IMR-90 (cell line): ENCODE results near the gene B4GALT5. TPM values are rescaled to one million over a fixed set of nuclear protein-coding genes. Genes with fewer than 3 reads are reported as not detected.

ENCODE experiments used
- ATAC-seq: fragments of 200-7000 bp; cut with Tn5 transposase; 2 replicates; pipeline ENCODE4 v1.9.1; 2020; ENCODE audit warnings: low read depth, mild to moderate bottlenecking, moderate library complexity
- BruUV-seq: library from RNA; stranded (reverse); fragments of 400-500 nt; replicated peaks from 2 replicates; lab custom pipeline; 2021; lab: Mats Ljungman, UMichigan
- CTCF ChIA-PET: fragments of 300-600 bp; formaldehyde crosslinking; extraction: SDS; loops from one replicate; lab custom pipeline; 2021; ENCODE audit warnings: antibody characterized with exemption; lab: Yijun Ruan, JAX
- POLR2A ChIA-PET: fragments of 300-600 bp; sonication (Branson Sonifier 250); formaldehyde crosslinking; loops from one replicate; lab custom pipeline; 2022; ENCODE audit warnings: antibody characterized with exemption; ENCODE audit not compliant: unreplicated experiment; lab: Charles Lee
- DNase-seq: peaks from one replicate; pipeline ENCODE4 v3.0.0; 2013
- H2AFZ ChIP-seq: replicated peaks from 2 replicates; pipeline ENCODE3; 2013; ENCODE audit warnings: low read length, mild to moderate bottlenecking; ENCODE audit not compliant: poor library complexity
- H2AK5ac ChIP-seq: 2 replicates; pipeline ENCODE4 v1.6.1; 2013; ENCODE audit warnings: low read depth, low read length, inconsistent platforms
- H2AK9ac ChIP-seq: replicated peaks from 2 replicates; pipeline ENCODE3; 2013; ENCODE audit warnings: mild to moderate bottlenecking, low read depth, low read length, moderate library complexity; ENCODE audit not compliant: poor library complexity
- H2BK120ac ChIP-seq: 2 replicates; pipeline ENCODE4 v1.6.1; 2013; ENCODE audit warnings: low read depth, low read length, inconsistent platforms
- H2BK15ac ChIP-seq: 3 replicates; pipeline ENCODE4 v1.6.1; 2013; ENCODE audit warnings: low read depth, low read length, inconsistent platforms
- H2BK20ac ChIP-seq: 2 replicates; pipeline ENCODE4 v1.6.1; 2013; ENCODE audit warnings: low read depth, mild to moderate bottlenecking, inconsistent platforms, low read length, moderate library complexity
- H2BK5ac ChIP-seq: 2 replicates; pipeline ENCODE4 v1.6.1; 2013; ENCODE audit warnings: mild to moderate bottlenecking, low read depth, low read length, inconsistent platforms; ENCODE audit not compliant: poor library complexity, severe bottlenecking
- H3K14ac ChIP-seq: replicated peaks from 2 replicates; pipeline ENCODE4 v1.6.1; 2013; ENCODE audit warnings: low read depth, low read length, inconsistent platforms
- H3K18ac ChIP-seq: 2 replicates; pipeline ENCODE4 v1.6.1; 2013; ENCODE audit warnings: low read depth, low read length, control low read depth
- H3K23ac ChIP-seq: 2 replicates; pipeline ENCODE4 v1.6.1; 2013; ENCODE audit warnings: low read depth, low read length, inconsistent platforms
- H3K27ac ChIP-seq: 2 replicates; pipeline ENCODE4 v1.5.1; 2013; ENCODE audit warnings: mild to moderate bottlenecking, control low read depth, low read length; ENCODE audit not compliant: insufficient read depth
- H3K27me3 ChIP-seq: 2 replicates; pipeline ENCODE4 v1.6.1; 2013; ENCODE audit warnings: low read length; ENCODE audit not compliant: control insufficient read depth, insufficient read depth
- H3K36me3 ChIP-seq: 2 replicates; pipeline ENCODE4 v1.6.1; 2013; ENCODE audit warnings: low read length, mixed read lengths; ENCODE audit not compliant: control insufficient read depth, insufficient read depth
- H3K4ac ChIP-seq: 2 replicates; pipeline ENCODE4 v1.6.1; 2013; ENCODE audit warnings: low read depth, low read length, inconsistent platforms
- H3K4me1 ChIP-seq: 2 replicates; pipeline ENCODE4 v1.6.1; 2013; ENCODE audit warnings: low read length, mixed read lengths; ENCODE audit not compliant: control insufficient read depth, insufficient read depth
- H3K4me2 ChIP-seq: 2 replicates; pipeline ENCODE4 v1.6.1; 2013; ENCODE audit warnings: low read depth, mild to moderate bottlenecking, control low read depth, low read length, moderate library complexity
- H3K4me3 ChIP-seq: 2 replicates; pipeline ENCODE4 v1.5.1; 2013; ENCODE audit warnings: low read depth, mild to moderate bottlenecking, control low read depth, low read length, moderate library complexity; ENCODE audit not compliant: insufficient read depth
- H3K56ac ChIP-seq: 2 replicates; pipeline ENCODE4 v1.6.1; 2013; ENCODE audit warnings: low read length, inconsistent platforms; ENCODE audit not compliant: insufficient read depth; ENCODE audit errors: extremely low read depth
- H3K79me1 ChIP-seq, 2 experiments: 2 replicates each; pipeline ENCODE4 v1.6.1; 2013; ENCODE audit warnings: low read length in 2 of 2, inconsistent platforms in 1 of 2, low read depth in 1 of 2
- H3K9ac ChIP-seq: 2 replicates; pipeline ENCODE4 v1.6.1; 2013; ENCODE audit warnings: low read depth, low read length, control low read depth
- H3K9me1 ChIP-seq: 2 replicates; pipeline ENCODE4 v1.6.1; 2013; ENCODE audit warnings: low read length, inconsistent platforms; ENCODE audit not compliant: insufficient read depth
- H3K9me3 ChIP-seq: 2 replicates; pipeline ENCODE4 v1.6.1; 2013; ENCODE audit warnings: low read length; ENCODE audit not compliant: control insufficient read depth, insufficient read depth
- H4K20me1 ChIP-seq: 2 replicates; pipeline ENCODE4 v1.6.1; 2013; ENCODE audit warnings: low read length, inconsistent platforms; ENCODE audit not compliant: insufficient read depth
- H4K5ac ChIP-seq: 2 replicates; pipeline ENCODE4 v1.6.1; 2013; ENCODE audit warnings: mild to moderate bottlenecking, low read depth, low read length, control low read depth
- H4K8ac ChIP-seq, 2 experiments: 2 replicates each; pipeline ENCODE4 v1.6.1; 2013; ENCODE audit warnings: low read depth in 2 of 2, low read length in 2 of 2, control low read depth in 1 of 2, inconsistent platforms in 1 of 2
- H4K91ac ChIP-seq: 2 replicates; pipeline ENCODE4 v1.6.1; 2013; ENCODE audit warnings: low read depth, low read length, inconsistent platforms; ENCODE audit not compliant: insufficient read depth
- MAFK ChIP-seq: IDR thresholded peaks from 2 replicates; pipeline ENCODE4 v1.6.1; 2012; ENCODE audit warnings: low read depth, low read length, improper control_type of control experiment
- POLR2A ChIP-seq: IDR thresholded peaks from 2 replicates; pipeline ENCODE4 v1.6.1; 2012; ENCODE audit warnings: mild to moderate bottlenecking, low read depth, low read length
- RCOR1 ChIP-seq: IDR thresholded peaks from 2 replicates; pipeline ENCODE4 v1.6.1; 2012; ENCODE audit warnings: mild to moderate bottlenecking, low read length, improper control_type of control experiment; ENCODE audit not compliant: insufficient replicate concordance
- WGBS, 2 experiments: methylation state at CpG; one replicate each; pipeline versions ENCODE4 v1.1.5 to v1.1.7; 2013; ENCODE audit warnings: missing lambda C conversion rate in 2 of 2; ENCODE audit not compliant: insufficient read length in 1 of 2; ENCODE audit errors: extremely low coverage in 2 of 2; 5-methylcytosine and 5-hydroxymethylcytosine counted together
- dilution Hi-C: fragments of 300-500 bp; cut with HindIII; formaldehyde crosslinking; loops from one replicate; pipeline ENCODE4 v1.14.3; 2018; ENCODE audit warnings: low sequenced_read_pairs; ENCODE audit not compliant: unreplicated experiment
- in situ Hi-C: fragments of 300-500 bp; cut with MboI; formaldehyde crosslinking; loops from 3 replicates; pipeline ENCODE4 v1.14.3; 2019; ENCODE audit warnings: low sequenced_read_pairs, inconsistent platforms, mixed read lengths
- intact Hi-C: fragments of 100-400 bp; cut with micrococcal nuclease; formaldehyde crosslinking; loops from 2 replicates; pipeline ENCODE4 v1.10.0; 2022
- polyA plus RNA-seq, 3 experiments: library from polyadenylated mRNA; depleted of rRNA; stranded (reverse); fragments of >200 nt; gene quantifications; 2 replicates each; pipeline ENCODE4 v1.2.3, GENCODE V29; 2012; ENCODE audit warnings: low replicate concordance in 1 of 3
- total RNA-seq: library from RNA; depleted of rRNA; stranded (reverse); fragments of >200 nt; gene quantifications from 2 replicates; pipeline ENCODE4 v1.2.3, GENCODE V29; 2012

Gene B4GALT5
- total and polyA plus RNA-seq, 2 of the 4 experiments (the other 2 are of a cell fraction), result 11.3 to 20.4 TPM

DNA sequence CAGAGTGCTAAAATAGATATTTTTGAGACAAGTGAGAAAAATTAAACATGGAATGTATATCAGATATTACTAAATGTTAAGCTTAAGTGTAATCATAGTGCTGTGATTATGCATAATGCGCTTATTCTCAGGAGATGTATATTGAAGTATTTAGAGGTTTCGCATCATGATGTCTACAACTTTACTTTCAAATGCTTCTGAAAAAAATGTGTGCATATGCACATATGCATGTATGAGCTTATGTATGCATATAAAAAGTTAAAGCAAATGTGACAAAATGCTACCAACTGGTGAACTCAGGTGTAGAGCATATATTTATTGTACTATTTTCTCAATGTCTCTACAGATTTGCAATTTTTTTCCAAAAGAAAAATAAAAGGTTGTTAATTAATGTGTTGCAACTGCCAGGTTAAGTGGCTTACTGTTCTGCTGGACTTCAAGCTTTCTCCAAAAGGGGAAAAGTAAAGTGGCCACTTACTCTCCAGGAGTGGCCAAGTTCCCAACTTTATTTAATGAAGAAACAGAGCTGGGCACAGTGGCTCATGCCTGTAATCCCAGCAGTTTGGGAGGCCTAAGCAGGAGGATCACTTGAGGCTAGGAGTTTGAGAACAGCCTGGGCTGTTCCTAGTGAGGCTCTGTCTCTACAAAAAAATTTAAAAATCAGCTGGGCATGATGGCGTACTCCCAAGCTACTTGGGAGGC lies 48.9 kb downstream of the B4GALT5 start:
- H3K9ac ChIP-seq, result no peak overlapping the region
- POLR2A ChIA-PET, result no interaction called here
- H3K27me3 ChIP-seq, result no peaks in the 10 kb centered on the region
- H3K4me2 ChIP-seq, result no peak overlapping the region
- H2BK20ac ChIP-seq, result no peak overlapping the region
- no peak for TF ChIP-seq RCOR1
- TF ChIP-seq POLR2A, result no peak
- no peak for TF ChIP-seq MAFK
- H3K36me3 ChIP-seq, result no peaks in the 10 kb centered on the region
- DNase-seq (no peak), ATAC-seq (no peak)
- CTCF ChIA-PET, result interaction anchor here (0.8 to 1.0 kb wide), 2 partner anchors 9 to 32 kb away, joined by 3 read pairs; no protein-coding TSS in a partner anchor
- peaks cover 79% of the 10 kb centered on the region for H4K20me1 ChIP-seq
- no peak overlapping the region for H4K91ac ChIP-seq
- H4K8ac ChIP-seq, result no peak overlapping the region
- H2AK5ac ChIP-seq, result no peak overlapping the region
- H2BK15ac ChIP-seq, result no peak overlapping the region
- in situ Hi-C loops (no loop called here), dilution Hi-C loops (no loop called here), intact Hi-C loops (no loop called here)
- no peak overlapping the region for H3K4me3 ChIP-seq
- H4K5ac ChIP-seq, result no peak overlapping the region
- H3K9me1 ChIP-seq, result peaks cover 4% of the 10 kb centered on the region; the same call in 1 of the 2 replicates
- H3K23ac ChIP-seq, result no peak overlapping the region
- H3K4ac ChIP-seq, result no peak overlapping the region
- H3K9me3 ChIP-seq, result no peaks in the 10 kb centered on the region
- BruUV-seq, result no TSS peak
- H3K27ac ChIP-seq, result no peak overlapping the region
- no peak overlapping the region for H2AFZ ChIP-seq
- H3K14ac ChIP-seq, result no peak overlapping the region
- no peak overlapping the region for H2BK120ac ChIP-seq
- H2AK9ac ChIP-seq, result no peak overlapping the region
- peaks cover 45 to 74% of the 10 kb centered on the region in 2 experiments for H3K79me1 ChIP-seq
- WGBS, 2 experiments, result 100% methylated on average over 1 of the region's 3 CpGs; no CpG with 5 or more reads in 1 of the 2 experiments
- H3K56ac ChIP-seq, result no peak overlapping the region
- H3K18ac ChIP-seq, result no peak overlapping the region
- peaks cover 2% of the 10 kb centered on the region; the same call in 1 of the 2 replicates for H3K4me1 ChIP-seq
- H2BK5ac ChIP-seq, result no peak overlapping the region
